H1 (cell line): ENCODE measurements around the gene PRICKLE2. TPM values are rescaled to one million over a fixed set of nuclear protein-coding genes. Genes with fewer than 3 reads are reported as not detected.

ENCODE experiments used
- BACH1 ChIP-seq: IDR thresholded peaks from 2 replicates; pipeline ENCODE4 v1.6.1; 2012; ENCODE audit warnings: low read length, improper control_type of control experiment
- BRCA1 ChIP-seq: IDR thresholded peaks from 2 replicates; pipeline ENCODE4 v1.6.1; 2012; ENCODE audit warnings: low read depth, low read length, improper control_type of control experiment
- CBX5 ChIP-seq: fragments of 300-800, 300-1000 bp; sonication (generic); IDR thresholded peaks from 2 replicates; pipeline ENCODE4 v1.7.1; 2016; ENCODE audit warnings: antibody characterized with exemption, low read length, low read depth
- CHD2 ChIP-seq: IDR thresholded peaks from 2 replicates; pipeline ENCODE4 v1.6.1; 2012; ENCODE audit warnings: low read length, improper control_type of control experiment
- CTBP2 ChIP-seq: IDR thresholded peaks from 2 replicates; pipeline ENCODE4 v1.7.0; 2011; ENCODE audit warnings: borderline replicate concordance, mild to moderate bottlenecking, moderate library complexity, mixed read lengths, low read length; ENCODE audit not compliant: insufficient read depth, insufficient read length
- CTCF ChIP-seq, 3 experiments: IDR thresholded peaks; 1 replicate in 2 of 3; 2 replicates in 1 of 3; pipeline versions ENCODE4 v1.5.1 to v1.6.1; 2011; ENCODE audit warnings: low read length in 3 of 3, mild to moderate bottlenecking in 3 of 3, inconsistent platforms in 2 of 3, low read depth in 1 of 3, moderate library complexity in 1 of 3; ENCODE audit not compliant: insufficient read depth in 1 of 3; ENCODE audit errors: control extremely low read depth in 1 of 3
- FOSL1 ChIP-seq: IDR thresholded peaks from 2 replicates; pipeline ENCODE4 v1.6.1; 2011; ENCODE audit warnings: mild to moderate bottlenecking, low read depth, low read length, moderate library complexity; ENCODE audit not compliant: insufficient read depth
- GTF2F1 ChIP-seq: IDR thresholded peaks from 2 replicates; pipeline ENCODE4 v1.6.1; 2012; ENCODE audit warnings: low read depth, low read length, improper control_type of control experiment, borderline replicate concordance
- JUN ChIP-seq: IDR thresholded peaks from 2 replicates; pipeline ENCODE4 v1.6.1; 2011; ENCODE audit warnings: low read depth, mild to moderate bottlenecking, improper control_type of control experiment, low read length
- JUND ChIP-seq: IDR thresholded peaks from 2 replicates; pipeline ENCODE4 v1.6.1; 2011; ENCODE audit warnings: mild to moderate bottlenecking, improper control_type of control experiment, low read length
- RAD21 ChIP-seq, 2 experiments: IDR thresholded peaks in 1 of 2; conservative IDR thresholded peaks in 1 of 2; 2 replicates each; pipeline ENCODE4 v1.6.1; 2011; ENCODE audit warnings: low read depth in 2 of 2, low read length in 2 of 2, improper control_type of control experiment in 1 of 2, inconsistent platforms in 1 of 2, mild to moderate bottlenecking in 1 of 2, moderate library complexity in 1 of 2
- RNF2 ChIP-seq: fragments of 200-900, 300-1000 bp; sonication (generic); IDR thresholded peaks from 2 replicates; pipeline ENCODE4 v1.7.1; 2016; ENCODE audit warnings: borderline replicate concordance, low read depth, mild to moderate bottlenecking, antibody characterized with exemption, low read length; ENCODE audit not compliant: poor library complexity, severe bottlenecking; ENCODE audit errors: missing control alignments
- RXRA ChIP-seq: IDR thresholded peaks from 2 replicates; pipeline ENCODE4 v1.6.1; 2011; ENCODE audit warnings: low read depth, mild to moderate bottlenecking, low read length, moderate library complexity; ENCODE audit not compliant: insufficient read depth
- SAP30 ChIP-seq: fragments of 300-600 bp; sonication (generic); IDR thresholded peaks from 2 replicates; pipeline ENCODE4 v1.7.1; 2012; ENCODE audit warnings: low read length, moderate library complexity, mild to moderate bottlenecking, inconsistent platforms; ENCODE audit not compliant: insufficient read depth, insufficient replicate concordance
- SIN3A ChIP-seq, 2 experiments: IDR thresholded peaks in 1 of 2; conservative IDR thresholded peaks in 1 of 2; 2 replicates each; pipeline ENCODE4 v1.6.1; 2011 to 2012; ENCODE audit warnings: low read length in 2 of 2, improper control_type of control experiment in 1 of 2, low read depth in 1 of 2, mild to moderate bottlenecking in 1 of 2
- SP1 ChIP-seq: IDR thresholded peaks from 2 replicates; pipeline ENCODE4 v1.6.1; 2011; ENCODE audit warnings: low read depth, low read length
- SP4 ChIP-seq: IDR thresholded peaks from 2 replicates; pipeline ENCODE4 v1.6.1; 2012; ENCODE audit warnings: low read length, inconsistent platforms
- SRF ChIP-seq: IDR thresholded peaks from 2 replicates; pipeline ENCODE4 v1.6.1; 2011; ENCODE audit warnings: mild to moderate bottlenecking, low read depth, low read length, moderate library complexity
- TAF1 ChIP-seq: IDR thresholded peaks from 2 replicates; pipeline ENCODE4 v1.6.1; 2011; ENCODE audit warnings: mild to moderate bottlenecking, low read depth, low read length
- TCF12 ChIP-seq: IDR thresholded peaks from 2 replicates; pipeline ENCODE4 v1.6.1; 2011; ENCODE audit warnings: low read depth, mild to moderate bottlenecking, low read length
- TEAD4 ChIP-seq: IDR thresholded peaks from 2 replicates; pipeline ENCODE4 v1.6.1; 2012; ENCODE audit warnings: low read depth, low read length, inconsistent platforms, mixed read lengths
- polyA plus RNA-seq, 7 experiments: library from polyadenylated mRNA; depleted of rRNA in 3 of 7; stranded (reverse) in 5 of 7; unstranded in 2 of 7; fragments of >200 nt in 5 of 7; fragments of 200-250 nt in 2 of 7; gene quantifications; 1 replicate in 5 of 7; 2 replicates in 1 of 7; 4 replicates in 1 of 7; pipeline versions ENCODE4 v1.2.1 to v1.2.3, GENCODE V29; 2011 to 2013; ENCODE audit warnings: missing spikeins in 2 of 7, mixed read lengths in 2 of 7
- total RNA-seq: library from RNA; stranded (reverse); fragmentation: NEBNext Ultra II Directional; extraction: Animal tissue kit (Norgen Biotek cat#: 25700); gene quantifications from 2 replicates; pipeline ENCODE4 v1.2.1, GENCODE V29; 2021

The PRICKLE2 gene
- total and polyA plus RNA-seq, 2 of the 8 experiments (the other 6 are each of a cell fraction or from before 2014, with no cell fraction given), result 2.9 to 8.0 TPM

- TF ChIP-seq JUND (peak; percentile 95), CBX5 (no peak), TCF12 (0 out of 2 replicates have a peak, but pooled peaks have one; percentile 13), CTBP2 (peak; percentile 83), RNF2 (no peak), RAD21 (IDR thresholded peaks at IDR 0.05 in 1 of 2, conservative IDR thresholded peaks at IDR 0.05 in 1 of 2; ENCODE audit: low read depth in 2 of 2, low read length in 2 of 2) (0 out of 4 replicates have a peak, but pooled peaks of 1 of the 2 experiments have one; percentile 0), CTCF (IDR thresholded peaks at IDR 0.05; ENCODE audit: control extremely low read depth in 1 of 3, insufficient read depth in 1 of 3, low read depth in 1 of 3, low read length in 3 of 3) (no peak), BACH1 (no peak), SRF (peak; percentile 77), SAP30 (no peak), SP1 (no peak), TAF1 (no peak), SIN3A (conservative IDR thresholded peaks at IDR 0.05 in 1 of 2, IDR thresholded peaks at IDR 0.05 in 1 of 2; ENCODE audit: low read depth in 1 of 2, low read length in 2 of 2) (no peak), JUN (peak; percentile 71; the same call in 1 of the 2 replicates), FOSL1 (no peak), BRCA1 (no peak), RXRA (no peak), TEAD4 (peak; percentile 82), GTF2F1 (no peak), CHD2 (no peak), SP4 (no peak)
Observed at GRCh38 chr3:64238971-64239667, 13.9 kb upstream of the PRICKLE2 start (continued).
